Frontal cortex (tissue), 4 donors: Measurements from ENCODE around the gene TAOK3. TPM values are rescaled to one million over a fixed set of nuclear protein-coding genes. Genes with fewer than 3 reads are reported as not detected.
"Not testable (repeated sequence)": the region's sequence is repeated elsewhere in the genome, so short reads cannot be mapped to it uniquely, and the experiment has no call there.

ENCODE experiments used
- DNase-seq, 2 donors: peaks; one replicate each; pipeline ENCODE4 v3.0.0; 2012; ENCODE audit warnings: low spot score in 2 of 2
- FAIRE-seq: peaks from 2 replicates; lab custom pipeline; 2012; peaks lifted over from hg19 to GRCh38; lab: Jason Lieb, UNC
- total RNA-seq: library from RNA; depleted of rRNA; stranded (reverse); fragments of >200 nt; gene quantifications from one replicate; pipeline ENCODE4 v1.2.3, GENCODE V29; 2014
- donor health status: control.
- donor health status: control.
- donor health status: control.

Gene TAOK3
- total RNA-seq, 1 donor from 2014 or later = 61.1 TPM

GRCh38 chr12:118310320-118310719 is 62.4 kb downstream of the TAOK3 start:
- FAIRE-seq = peak; percentile 6
- no peak for DNase-seq

- FAIRE-seq, DNase-seq: not testable (repeated sequence)
Measured at GRCh38 chr12:118308006-118308405, 64.7 kb downstream of the TAOK3 start.

GRCh38 chr12:118307069-118307954 is 65.4 kb downstream of the TAOK3 start:
- DNase-seq (no peak), FAIRE-seq (no peak)

GRCh38 chr12:118304093-118304492 is 68.6 kb downstream of the TAOK3 start:
- FAIRE-seq (no peak), DNase-seq (no peak)

GRCh38 chr12:118302053-118302452 is 70.7 kb downstream of the TAOK3 start:
- FAIRE-seq = no peak
- DNase-seq = no peak

GRCh38 chr12:118299791-118300460 is 72.8 kb downstream of the TAOK3 start:
- FAIRE-seq (peak; percentile 3), DNase-seq (peak; percentile 6 to 22)

- no peak for DNase-seq
- no peak for FAIRE-seq
Measured at GRCh38 chr12:118297284-118297683, 75.4 kb downstream of the TAOK3 start.

- FAIRE-seq = no peak
- no peak for DNase-seq
Measured at GRCh38 chr12:118292836-118293235, 79.9 kb downstream of the TAOK3 start.

GRCh38 chr12:118290130-118290529 is 82.6 kb downstream of the TAOK3 start:
- FAIRE-seq = no peak
- DNase-seq = no peak

GRCh38 chr12:118288174-118288573 is 84.5 kb downstream of the TAOK3 start:
- no peak for DNase-seq
- FAIRE-seq = no peak

GRCh38 chr12:118287728-118288127 is 85.0 kb downstream of the TAOK3 start:
- no peak for DNase-seq
- FAIRE-seq = no peak

GRCh38 chr12:118282767-118283166 is 89.9 kb downstream of the TAOK3 start:
- DNase-seq (no peak), FAIRE-seq (no peak)

GRCh38 chr12:118278288-118278687 is 94.4 kb downstream of the TAOK3 start:
- not testable (repeated sequence) for FAIRE-seq, DNase-seq

- FAIRE-seq = no peak
- no peak for DNase-seq
Measured at GRCh38 chr12:118274066-118274465, 98.6 kb downstream of the TAOK3 start.

- FAIRE-seq = no peak
Measured at GRCh38 chr12:118271770-118272417, 100.8 kb downstream of the TAOK3 start.

GRCh38 chr12:118271183-118271582 is 101.5 kb downstream of the TAOK3 start:
- FAIRE-seq = no peak

More at GRCh38 chr12:118271770-118272417, 100.8 kb downstream of the TAOK3 start:
- no peak for DNase-seq

GRCh38 chr12:118269806-118270205 is 102.9 kb downstream of the TAOK3 start:
- DNase-seq = no peak
- no peak for FAIRE-seq

More at GRCh38 chr12:118271183-118271582, 101.5 kb downstream of the TAOK3 start:
- DNase-seq = no peak

GRCh38 chr12:118259079-118259478 is 113.6 kb downstream of the TAOK3 start:
- FAIRE-seq (no peak), DNase-seq (no peak)

- FAIRE-seq = no peak
- no peak for DNase-seq
Measured at GRCh38 chr12:118256352-118256751, 116.4 kb downstream of the TAOK3 start.

GRCh38 chr12:118249547-118249946 is 123.2 kb downstream of the TAOK3 start:
- no peak for DNase-seq
- FAIRE-seq = no peak
